NCI-H748 (cell line): Measurements from ENCODE around the gene DPYD.
A peak's percentile ranks its signal among the peaks of the same experiment; 100 is the strongest.

ENCODE experiments used
- DNase-seq: peaks from one replicate; lab custom pipeline; 2025; ENCODE audit not compliant: unreplicated experiment; lab: John Stamatoyannopoulos, UW

The DPYD gene

GRCh38 chr1:97164276-97164639 lies 756.6 kb downstream of the DPYD start:
- no peak for DNase-seq

GRCh38 chr1:97163591-97164275 lies 757.1 kb downstream of the DPYD start:
- no peak for DNase-seq

GRCh38 chr1:97160818-97161217 lies 760.0 kb downstream of the DPYD start:
- no peak for DNase-seq

DNA sequence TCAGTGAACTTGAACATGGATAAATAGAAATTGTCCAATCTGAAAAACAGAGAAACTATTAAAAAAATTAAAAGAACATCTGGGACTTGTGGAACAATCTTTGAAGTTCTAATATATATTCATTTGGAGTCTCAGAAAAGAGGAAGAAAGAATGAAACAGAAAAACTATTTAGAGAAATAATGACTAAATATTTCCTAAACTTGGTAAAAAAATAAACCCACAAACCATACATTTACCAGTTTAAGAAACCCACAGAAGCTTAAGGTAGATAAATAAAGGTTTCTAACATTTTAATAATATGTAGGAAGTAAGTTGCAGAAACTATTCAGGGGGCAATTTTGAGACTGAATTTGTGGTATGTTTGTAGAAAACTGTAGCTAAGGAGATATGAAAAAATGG lies 761.5 kb downstream of the DPYD start:
- DNase-seq = no peak

- DNase-seq = no peak
These were observed 762.1 kb downstream of the DPYD start for GRCh38 chr1:97158691-97159096.

DNA sequence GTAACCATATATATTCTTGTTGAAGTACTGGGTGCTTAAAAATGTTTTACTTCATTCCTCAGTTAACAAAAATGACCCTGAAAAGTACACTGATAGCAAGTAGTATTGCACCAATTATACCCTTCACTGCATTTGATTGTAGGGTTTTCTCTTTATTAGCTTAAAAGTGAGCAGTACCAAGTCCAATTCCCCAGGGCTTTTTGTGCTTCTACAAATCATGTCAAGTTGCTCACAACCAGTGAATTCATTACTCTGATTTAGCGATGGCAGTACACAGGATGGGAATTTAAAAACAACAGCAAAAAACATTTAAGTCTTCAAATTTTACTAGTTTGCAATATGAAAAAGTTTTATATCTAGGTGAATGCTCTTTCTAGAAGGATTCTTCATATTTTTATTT lies 762.8 kb downstream of the DPYD start:
- no peak for DNase-seq

- DNase-seq = no peak
These were observed 769.2 kb downstream of the DPYD start for GRCh38 chr1:97151651-97152050.

DNA sequence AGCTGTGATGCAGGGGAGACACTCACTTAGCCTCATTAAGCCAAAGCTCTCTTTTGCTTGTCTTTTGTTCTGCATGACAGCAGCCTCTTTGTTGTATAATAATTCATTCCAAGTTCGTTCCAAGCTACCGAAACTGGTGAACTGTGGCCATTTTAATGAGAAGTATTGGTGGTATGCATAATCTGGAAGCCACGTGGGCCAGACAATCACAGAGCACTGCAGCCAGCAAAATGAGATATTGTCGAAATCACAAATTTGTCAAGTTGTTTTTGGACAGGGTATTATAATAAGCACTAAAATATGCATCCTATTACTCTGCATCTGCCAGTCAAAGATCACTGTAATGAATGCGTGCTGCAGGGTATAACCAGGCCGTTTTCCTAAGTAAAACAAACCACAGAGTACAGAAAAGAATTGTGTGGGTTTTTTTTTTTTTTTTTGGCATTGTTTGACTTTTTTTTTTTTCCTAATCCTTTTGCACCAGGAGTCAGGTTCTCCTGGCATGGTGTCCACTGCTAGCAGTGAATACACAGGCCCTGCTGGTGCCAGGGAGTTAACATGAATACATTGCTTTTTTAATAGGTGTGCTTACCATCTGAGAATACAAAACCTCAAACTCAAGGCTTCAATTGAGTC lies 775.4 kb downstream of the DPYD start:
- DNase-seq = no peak

DNA sequence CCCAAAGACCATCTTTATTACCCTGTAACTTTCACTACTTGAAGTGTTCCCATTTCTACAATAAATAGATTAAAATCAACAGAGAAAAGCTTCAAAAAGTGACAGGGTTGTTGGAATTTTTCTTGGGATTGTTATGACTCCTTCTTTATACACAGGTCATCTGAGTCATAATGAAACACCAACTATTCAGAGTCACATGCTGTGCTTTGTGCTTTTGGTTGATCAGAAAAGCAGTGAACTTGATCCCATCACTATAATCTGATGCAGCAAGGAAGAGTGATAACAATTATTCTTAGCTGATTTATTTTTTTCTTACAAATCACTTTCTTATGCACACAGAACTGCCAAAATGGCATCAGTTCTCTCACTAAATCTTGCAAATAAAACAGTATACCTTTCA lies 776.3 kb downstream of the DPYD start:
- no peak for DNase-seq

DNA sequence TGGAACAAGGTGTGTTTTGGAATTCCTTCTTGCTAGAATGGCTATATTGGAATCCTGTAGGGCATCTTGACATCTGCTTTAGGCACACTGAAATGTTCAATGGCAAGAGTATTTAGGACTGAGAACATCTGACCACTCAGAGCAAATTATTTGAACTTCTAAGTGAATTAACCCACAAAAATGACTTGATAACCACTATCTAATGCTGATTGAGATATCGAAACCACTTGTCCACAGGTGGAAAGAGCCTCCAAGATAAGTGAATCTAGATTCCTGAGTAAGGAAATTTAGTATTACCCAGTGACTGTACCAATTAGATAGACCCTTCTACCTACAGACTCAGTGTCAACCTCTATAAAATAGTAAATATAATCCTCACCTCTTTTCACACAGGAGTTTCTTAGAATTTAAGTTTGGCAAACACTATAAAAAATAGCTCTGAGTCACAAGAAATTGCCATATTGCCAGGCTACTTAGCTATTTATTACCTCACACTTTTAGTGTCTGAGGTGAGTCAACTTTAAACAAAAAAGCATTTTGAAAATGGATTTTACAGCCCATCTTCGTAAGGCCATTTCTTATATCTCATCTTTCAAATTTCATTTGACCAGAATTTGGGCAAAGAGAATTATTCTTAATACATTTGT lies 777.5 kb downstream of the DPYD start:
- DNase-seq = no peak

DNA sequence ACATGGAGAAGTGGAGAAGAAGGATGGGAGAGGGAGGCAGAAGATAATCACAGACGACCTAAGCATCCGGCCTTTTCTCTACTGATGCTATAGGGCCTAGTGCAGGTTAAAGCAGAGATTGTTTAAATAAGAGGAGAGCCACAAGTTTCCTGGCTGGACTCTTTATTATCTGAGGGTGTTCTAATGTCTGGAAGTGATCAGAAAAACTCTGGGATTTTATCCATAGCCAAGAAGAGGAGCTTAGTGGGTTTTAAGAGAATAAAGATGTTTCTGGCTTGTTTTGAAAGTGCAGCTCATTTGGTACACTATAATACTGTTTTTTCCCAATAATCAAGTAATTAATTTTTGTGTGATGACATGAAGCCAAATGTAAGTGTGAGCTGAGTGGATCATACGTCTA lies 780.2 kb downstream of the DPYD start:
- DNase-seq = no peak

DNA sequence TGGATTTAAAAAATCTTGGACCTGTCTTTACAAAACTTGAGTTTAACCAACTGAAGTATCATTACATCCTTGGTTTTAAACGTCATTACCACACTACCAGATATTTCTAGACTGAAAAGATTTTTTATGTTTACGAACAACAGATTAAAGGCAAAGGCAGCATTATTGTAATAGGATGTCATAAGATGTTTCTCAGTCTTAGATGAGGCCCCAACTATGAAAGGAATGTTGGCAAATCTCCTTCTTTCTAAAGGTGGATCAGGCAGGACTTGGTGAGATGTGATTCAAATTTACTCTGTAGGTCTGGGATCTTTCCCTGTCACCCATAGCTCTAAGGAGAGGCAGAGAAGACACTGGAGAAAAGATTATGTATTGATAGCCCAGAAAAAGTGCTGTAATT lies 781.3 kb downstream of the DPYD start:
- DNase-seq = no peak

- peak; percentile 19 for DNase-seq
These were observed 782.3 kb downstream of the DPYD start for GRCh38 chr1:97138515-97139032.

DNA sequence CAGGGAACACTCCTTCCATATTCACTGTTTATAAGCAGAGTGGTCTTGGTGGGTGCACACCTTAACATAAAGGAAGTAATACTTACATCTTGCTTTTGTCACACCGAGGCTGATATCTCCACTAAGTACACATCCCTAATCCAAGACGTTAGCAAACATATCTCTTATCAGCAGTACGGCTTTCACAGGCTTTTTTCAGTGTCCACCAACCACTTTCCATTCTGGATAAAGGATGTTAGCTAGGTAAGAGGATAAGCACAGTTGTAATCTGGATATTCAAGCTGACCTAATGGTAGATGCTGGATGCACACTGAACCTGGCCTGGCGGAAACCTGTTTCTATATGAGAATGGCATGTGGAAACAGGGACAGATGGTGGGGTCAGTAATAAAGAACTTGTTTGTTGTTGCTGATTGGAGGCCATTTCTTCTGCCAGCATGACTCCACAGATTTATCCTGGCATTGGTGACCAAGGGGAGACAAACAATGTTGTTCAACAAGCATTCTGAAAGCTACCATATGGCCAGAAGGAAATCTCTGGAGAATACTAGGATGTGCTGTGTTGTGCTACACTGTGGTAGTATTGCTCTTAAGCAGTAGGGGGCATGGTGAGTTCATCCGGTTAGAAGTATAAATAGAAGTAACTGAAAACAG lies 782.8 kb downstream of the DPYD start:
- peak; percentile 91 for DNase-seq

DNA sequence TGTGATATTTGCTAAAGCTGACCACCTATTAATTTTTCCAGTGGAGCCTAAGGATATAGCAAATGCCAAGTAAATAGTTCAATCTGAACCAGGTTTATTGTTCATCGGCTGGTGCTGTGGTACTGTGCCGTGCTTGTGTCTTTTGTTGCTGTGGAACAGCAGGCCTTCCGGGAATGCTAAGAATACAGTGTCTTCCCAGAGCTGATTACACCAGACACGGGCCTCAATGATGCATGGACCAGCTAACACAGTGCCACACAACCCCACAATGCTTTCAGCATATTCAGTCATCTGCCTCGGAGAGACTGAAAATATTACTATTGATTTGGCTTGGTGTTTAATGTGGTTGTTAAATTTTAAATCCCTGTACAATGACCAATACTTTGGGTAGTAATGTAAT lies 783.8 kb downstream of the DPYD start:
- DNase-seq = no peak

- no peak for DNase-seq
These were observed 784.9 kb downstream of the DPYD start for GRCh38 chr1:97135972-97136371.

DNA sequence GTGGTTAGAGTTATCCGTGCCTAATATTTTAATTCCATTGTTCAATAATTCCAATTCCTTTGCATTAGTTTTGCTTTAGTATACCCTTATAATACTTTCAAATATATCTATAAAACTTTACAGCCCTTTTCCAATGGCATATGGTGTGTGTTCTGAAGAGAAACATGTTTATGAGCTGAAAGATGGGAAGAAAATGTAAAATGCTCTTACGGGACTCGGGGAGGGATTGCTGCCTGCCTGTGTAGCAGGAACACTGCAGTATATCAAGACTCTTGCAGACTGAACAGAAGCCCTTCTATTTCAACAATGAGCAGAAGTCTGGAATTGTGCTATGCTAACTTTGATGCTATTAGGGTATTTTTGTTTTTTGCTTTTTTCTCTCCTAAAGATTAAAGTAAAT lies 792.4 kb downstream of the DPYD start:
- no peak for DNase-seq

- DNase-seq = no peak
These were observed 797.0 kb downstream of the DPYD start for GRCh38 chr1:97123717-97124431.

DNA sequence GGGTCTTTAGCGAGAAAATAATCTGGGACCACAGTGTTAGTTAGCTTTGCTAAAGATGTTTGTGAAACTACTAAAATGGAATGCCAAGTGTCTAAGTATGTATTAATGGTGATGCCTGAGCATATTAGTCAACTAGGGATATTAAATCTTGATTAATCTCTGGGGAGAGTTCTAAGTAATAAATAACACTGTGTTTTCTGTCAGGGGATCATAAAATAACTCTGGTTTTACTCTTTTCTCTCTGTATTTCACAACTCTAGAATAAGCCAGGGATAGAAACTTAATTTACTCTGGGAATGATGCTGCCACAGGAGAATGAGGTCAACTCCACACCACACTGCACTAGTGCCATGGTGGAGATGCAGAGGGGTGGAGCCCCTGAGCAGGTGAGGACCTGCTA lies 800.0 kb downstream of the DPYD start:
- DNase-seq = no peak

GRCh38 chr1:97119260-97120158 lies 801.3 kb downstream of the DPYD start:
- no peak for DNase-seq
